Neural progenitor cell (in vitro differentiated cells): ENCODE results near the gene MDM1. TPM values are rescaled to one million over a fixed set of nuclear protein-coding genes. Genes with fewer than 3 reads are reported as not detected.
A peak's percentile ranks its signal among the peaks of the same experiment; 100 is the strongest.

Experiments
- DNase-seq: peaks from one replicate; pipeline ENCODE4 v3.0.0-alpha.2; 2016; ENCODE audit warnings: low spot score
- H2AFZ ChIP-seq: fragments of 200-600 bp; sonication (generic); replicated peaks from 2 replicates; pipeline ENCODE4 v1.6.1; 2016; ENCODE audit warnings: antibody characterized with exemption
- H3F3A ChIP-seq: fragments of 200-600 bp; sonication (generic); 2 replicates; pipeline ENCODE4 v1.6.1; 2016; ENCODE audit warnings: antibody characterized with exemption, low read depth
- H3K27ac ChIP-seq: fragments of 200-600 bp; sonication (generic); 2 replicates; pipeline ENCODE4 v1.5.1; 2016; ENCODE audit warnings: mild to moderate bottlenecking
- H3K27me3 ChIP-seq: fragments of 200-600 bp; sonication (generic); 2 replicates; pipeline ENCODE4 v1.6.1; 2016; ENCODE audit warnings: mild to moderate bottlenecking, moderate library complexity
- H3K36me3 ChIP-seq: fragments of 200-600 bp; sonication (generic); 2 replicates; pipeline ENCODE4 v1.5.1; 2016
- H3K4me1 ChIP-seq: fragments of 200-600 bp; sonication (generic); 2 replicates; pipeline ENCODE4 v1.6.1; 2016; ENCODE audit warnings: mixed run types
- H3K4me2 ChIP-seq: fragments of 200-600 bp; sonication (generic); 2 replicates; pipeline ENCODE4 v1.6.1; 2016
- H3K4me3 ChIP-seq: fragments of 200-600 bp; sonication (generic); 2 replicates; pipeline ENCODE4 v1.5.1; 2016
- H3K79me2 ChIP-seq: fragments of 200-600 bp; sonication (generic); 2 replicates; pipeline ENCODE4 v1.6.1; 2016; ENCODE audit warnings: low read depth
- H3K9ac ChIP-seq: fragments of 200-600 bp; sonication (generic); 2 replicates; pipeline ENCODE4 v1.6.1; 2016
- H3K9me3 ChIP-seq: fragments of 200-600 bp; sonication (generic); 2 replicates; pipeline ENCODE4 v1.5.1; 2016; ENCODE audit warnings: low read depth
- H4K20me1 ChIP-seq: fragments of 200-600 bp; sonication (generic); 2 replicates; pipeline ENCODE4 v1.6.1; 2016; ENCODE audit warnings: low read depth
- H3K27ac Mint-ChIP-seq: 3 replicates; pipeline ENCODE4 v1.8.0; 2021; ENCODE audit warnings: mixed read lengths
- H3K27me3 Mint-ChIP-seq: 2 replicates; pipeline ENCODE4 v1.8.0; 2022; ENCODE audit warnings: low read depth, mild to moderate bottlenecking, inconsistent platforms, moderate library complexity, mixed read lengths; ENCODE audit not compliant: insufficient read depth
- H3K36me3 Mint-ChIP-seq: 3 replicates; pipeline ENCODE4 v1.8.0; 2021; ENCODE audit warnings: mixed read lengths
- H3K4me1 Mint-ChIP-seq: 3 replicates; pipeline ENCODE4 v1.8.0; 2021; ENCODE audit warnings: mixed read lengths
- H3K4me3 Mint-ChIP-seq: 3 replicates; pipeline ENCODE4 v1.8.0; 2021; ENCODE audit warnings: mild to moderate bottlenecking, moderate library complexity, mixed read lengths
- H3K9me3 Mint-ChIP-seq: 3 replicates; pipeline ENCODE4 v1.8.0; 2020; ENCODE audit warnings: mixed read lengths
- CTCF ChIP-seq: fragments of 200-600 bp; sonication (generic); IDR thresholded peaks from 2 replicates; pipeline ENCODE4 v1.5.1; 2017; ENCODE audit warnings: antibody characterized with exemption, mild to moderate bottlenecking
- EZH2 ChIP-seq: fragments of 200-600 bp; sonication (generic); IDR thresholded peaks from 2 replicates; pipeline ENCODE4 v1.6.1; 2017; ENCODE audit warnings: antibody characterized with exemption, mild to moderate bottlenecking, moderate library complexity
- EZH2phosphoT487 ChIP-seq: fragments of 200-600 bp; sonication (generic); IDR thresholded peaks from 2 replicates; pipeline ENCODE4 v1.6.1; 2017; ENCODE audit warnings: antibody characterized with exemption
- total RNA-seq: library from RNA; depleted of rRNA; stranded (reverse); fragments of >200 nt; gene quantifications from 2 replicates; pipeline ENCODE4 v1.2.3, GENCODE V29; 2015; ENCODE audit warnings: low replicate concordance

The MDM1 gene
- total RNA-seq, 1 donor from 2014 or later: 47.2 TPM

- Mint-ChIP-seq H3K27me3 (peaks cover 2% of the 10 kb centered on the region), H3K27ac (peak overlapping the region; percentile 55), H3K36me3 (peaks cover 6% of the 10 kb centered on the region), H3K4me3 (peak overlapping the region; percentile 91), H3K4me1 (peaks cover 44% of the 10 kb centered on the region), H3K9me3 (no peaks in the 10 kb centered on the region)
- Histone ChIP-seq H3K36me3 (no peaks in the 10 kb centered on the region), H3K9me3 (no peaks in the 10 kb centered on the region), H3K4me3 (peak overlapping the region; percentile 64), H3F3A (peaks cover 18% of the 10 kb centered on the region), H2AFZ (peak overlapping the region; percentile 83), H3K4me1 (peaks cover 30% of the 10 kb centered on the region), H3K79me2 (peaks cover 19% of the 10 kb centered on the region), H3K27ac (no peak overlapping the region), H3K27me3 (no peaks in the 10 kb centered on the region), H4K20me1 (no peaks in the 10 kb centered on the region), H3K4me2 (peak overlapping the region; percentile 84), H3K9ac (peak overlapping the region; percentile 8)
- DNase-seq: no peak
- TF ChIP-seq CTCF: no peak
- no peak for TF ChIP-seq EZH2
- TF ChIP-seq EZH2phosphoT487: no peak
These were observed 678 bp downstream of the MDM1 start for GRCh38 chr12:68331500-68331868.

- Histone ChIP-seq H2AFZ (no peak overlapping the region), H4K20me1 (no peaks in the 10 kb centered on the region), H3F3A (peaks cover 14% of the 10 kb centered on the region), H3K4me1 (peaks cover 28% of the 10 kb centered on the region), H3K36me3 (peaks cover 11% of the 10 kb centered on the region), H3K27ac (peak overlapping the region; percentile 39), H3K79me2 (peaks cover 19% of the 10 kb centered on the region), H3K27me3 (no peaks in the 10 kb centered on the region), H3K9me3 (no peaks in the 10 kb centered on the region), H3K4me3 (no peak overlapping the region), H3K4me2 (peak overlapping the region; percentile 54), H3K9ac (no peak overlapping the region)
- H3K9me3 Mint-ChIP-seq: no peaks in the 10 kb centered on the region
- H3K4me3 Mint-ChIP-seq: no peak overlapping the region
- H3K27ac Mint-ChIP-seq: peak overlapping the region; percentile 78
- DNase-seq: no peak
- peaks cover 12% of the 10 kb centered on the region for H3K36me3 Mint-ChIP-seq
- peaks cover 2% of the 10 kb centered on the region for H3K27me3 Mint-ChIP-seq
- H3K4me1 Mint-ChIP-seq: peaks cover 40% of the 10 kb centered on the region
- TF ChIP-seq EZH2: no peak
- no peak for TF ChIP-seq CTCF
These were observed 4.3 kb downstream of the MDM1 start for GRCh38 chr12:68327896-68328295.

GRCh38 chr12:68326716-68327115 lies 5.4 kb downstream of the MDM1 start:
- no peaks in the 10 kb centered on the region for H4K20me1 ChIP-seq
- H2AFZ ChIP-seq: no peak overlapping the region
- H3K36me3 ChIP-seq: peaks cover 11% of the 10 kb centered on the region
- no peak for TF ChIP-seq EZH2phosphoT487
- no peak for TF ChIP-seq CTCF
- no peak for TF ChIP-seq EZH2
- H3K9ac ChIP-seq: no peak overlapping the region
- peaks cover 28% of the 10 kb centered on the region for H3K4me1 ChIP-seq
- H3K9me3 ChIP-seq: no peaks in the 10 kb centered on the region
- no peak overlapping the region for H3K4me2 ChIP-seq
- Mint-ChIP-seq H3K4me1 (peaks cover 43% of the 10 kb centered on the region), H3K36me3 (peaks cover 14% of the 10 kb centered on the region), H3K9me3 (no peaks in the 10 kb centered on the region), H3K4me3 (no peak overlapping the region), H3K27me3 (peaks cover 2% of the 10 kb centered on the region), H3K27ac (no peak overlapping the region)
- H3K27me3 ChIP-seq: no peaks in the 10 kb centered on the region
- H3K27ac ChIP-seq: no peak overlapping the region
- H3K4me3 ChIP-seq: no peak overlapping the region
- peaks cover 19% of the 10 kb centered on the region for H3K79me2 ChIP-seq
- DNase-seq: no peak
- peaks cover 11% of the 10 kb centered on the region for H3F3A ChIP-seq
